ENCODE measurements around the gene KLK11. TPM values are rescaled to one million over a fixed set of nuclear protein-coding genes. Genes with fewer than 3 reads are reported as not detected.

The KLK11 gene
- total and polyA plus RNA-seq, 2 of the 8 experiments (the other 6 are each of a cell fraction or from before 2014, with no cell fraction given): 0.45 TPM; not detected in 1

- no peak for TF ChIP-seq ATF2 (IDR thresholded peaks at IDR 0.05; ENCODE audit: low read length)
Measured at GRCh38 chr19:51006406-51006805, 20.0 kb downstream of the KLK11 start (continued).

All from H1 (cell line).